K562 (cell line): ENCODE measurements around the gene JADE3. TPM values are rescaled to one million over a fixed set of nuclear protein-coding genes. Genes with fewer than 3 reads are reported as not detected.

Experiments
- ESRRB ChIP-seq: fragments of 250-450 bp; sonication (Bioruptor Pico); IDR thresholded peaks from 2 replicates; pipeline ENCODE4 v1.5.0; 2020; ENCODE audit warnings: mild to moderate bottlenecking, moderate library complexity, borderline replicate concordance
- RB1 ChIP-seq: fragments of 450-650 bp; IDR thresholded peaks from 2 replicates; pipeline ENCODE4 v1.6.1; 2017; ENCODE audit warnings: low read depth, mild to moderate bottlenecking
- REST ChIP-seq, 2 experiments: fragments of 450-650 bp; formaldehyde crosslinking in 1 of 2; IDR thresholded peaks; 2 replicates each; pipeline versions ENCODE4 v1.4.0 to v1.6.1; 2014 to 2020; ENCODE audit warnings: mild to moderate bottlenecking in 2 of 2, borderline replicate concordance in 1 of 2, low read depth in 1 of 2
- YY1 ChIP-seq, 3 experiments: IDR thresholded peaks; 2 replicates each; pipeline ENCODE4 v1.6.1; 2011; ENCODE audit warnings: low read length in 2 of 3, mild to moderate bottlenecking in 2 of 3, moderate library complexity in 2 of 3, borderline replicate concordance in 1 of 3, control low read depth in 1 of 3, low read depth in 1 of 3; ENCODE audit not compliant: insufficient read depth in 3 of 3, insufficient replicate concordance in 2 of 3, control insufficient read depth in 1 of 3, insufficient read length in 1 of 3; ENCODE audit errors: extremely low read depth in 1 of 3
- polyA plus RNA-seq, 8 experiments: library from polyadenylated mRNA; depleted of rRNA in 4 of 8; stranded (reverse) in 5 of 8; unstranded in 3 of 8; fragments of >200 nt; fragmentation: Nextera tagmentation in 2 of 8; fragmentation: Illumina TruSeq in 1 of 8; extraction: Ambion mirVana in 2 of 8; extraction: Trizol in 1 of 8; gene quantifications; 2 replicates each; pipeline versions ENCODE4 v1.2.1 to v1.2.3, GENCODE V29; 2011 to 2014; ENCODE audit warnings: inconsistent platforms in 1 of 8, missing spikeins in 1 of 8
- total RNA-seq, 7 experiments: library from RNA; depleted of rRNA in 6 of 7; stranded (reverse); fragments of >200 nt in 6 of 7; fragmentation: Illumina TruSeq in 2 of 7; extraction: Trizol in 2 of 7; gene quantifications; 2 replicates each; pipeline versions ENCODE4 v1.2.1 to v1.2.3, GENCODE V29; 2011 to 2021; ENCODE audit warnings: low replicate concordance in 1 of 7
- TF ChIP-seq, protein P1 (sequence below), 3 experiments: IDR thresholded peaks in 2 of 3; conservative IDR thresholded peaks in 1 of 3; 2 replicates each; pipeline ENCODE4 v1.5.1; 2011 to 2012; ENCODE audit warnings: low read length in 3 of 3, mild to moderate bottlenecking in 3 of 3, control low read depth in 2 of 3, improper control_type of control experiment in 1 of 3, inconsistent platforms in 1 of 3, low read depth in 1 of 3, mixed read lengths in 1 of 3, moderate library complexity in 1 of 3; ENCODE audit not compliant: insufficient read depth in 2 of 3
- TF ChIP-seq, protein P2 (sequence below): fragments of 250-450 bp; sonication (Bioruptor Pico); IDR thresholded peaks from 2 replicates; pipeline ENCODE4 v1.4.0; 2020; ENCODE audit warnings: borderline replicate concordance
- TF ChIP-seq, protein P3 (sequence below): fragments of 450-650 bp; IDR thresholded peaks from 2 replicates; pipeline ENCODE4 v1.6.1; 2017; ENCODE audit warnings: antibody characterized with exemption, mild to moderate bottlenecking

The JADE3 gene
- total and polyA plus RNA-seq, 9 of the 15 experiments (the other 6 are each of a cell fraction or from before 2014, with no cell fraction given): 2.6 to 10.0 (median 7.0) TPM

- TF ChIP-seq, protein P1, sequence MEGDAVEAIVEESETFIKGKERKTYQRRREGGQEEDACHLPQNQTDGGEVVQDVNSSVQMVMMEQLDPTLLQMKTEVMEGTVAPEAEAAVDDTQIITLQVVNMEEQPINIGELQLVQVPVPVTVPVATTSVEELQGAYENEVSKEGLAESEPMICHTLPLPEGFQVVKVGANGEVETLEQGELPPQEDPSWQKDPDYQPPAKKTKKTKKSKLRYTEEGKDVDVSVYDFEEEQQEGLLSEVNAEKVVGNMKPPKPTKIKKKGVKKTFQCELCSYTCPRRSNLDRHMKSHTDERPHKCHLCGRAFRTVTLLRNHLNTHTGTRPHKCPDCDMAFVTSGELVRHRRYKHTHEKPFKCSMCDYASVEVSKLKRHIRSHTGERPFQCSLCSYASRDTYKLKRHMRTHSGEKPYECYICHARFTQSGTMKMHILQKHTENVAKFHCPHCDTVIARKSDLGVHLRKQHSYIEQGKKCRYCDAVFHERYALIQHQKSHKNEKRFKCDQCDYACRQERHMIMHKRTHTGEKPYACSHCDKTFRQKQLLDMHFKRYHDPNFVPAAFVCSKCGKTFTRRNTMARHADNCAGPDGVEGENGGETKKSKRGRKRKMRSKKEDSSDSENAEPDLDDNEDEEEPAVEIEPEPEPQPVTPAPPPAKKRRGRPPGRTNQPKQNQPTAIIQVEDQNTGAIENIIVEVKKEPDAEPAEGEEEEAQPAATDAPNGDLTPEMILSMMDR (IDR thresholded peaks at IDR 0.05 in 2 of 3, conservative IDR thresholded peaks at IDR 0.05 in 1 of 3; ENCODE audit: insufficient read depth in 2 of 3, low read depth in 1 of 3, low read length in 3 of 3): peak; percentile 63 to 80 (median 74)
- TF ChIP-seq, protein P2, sequence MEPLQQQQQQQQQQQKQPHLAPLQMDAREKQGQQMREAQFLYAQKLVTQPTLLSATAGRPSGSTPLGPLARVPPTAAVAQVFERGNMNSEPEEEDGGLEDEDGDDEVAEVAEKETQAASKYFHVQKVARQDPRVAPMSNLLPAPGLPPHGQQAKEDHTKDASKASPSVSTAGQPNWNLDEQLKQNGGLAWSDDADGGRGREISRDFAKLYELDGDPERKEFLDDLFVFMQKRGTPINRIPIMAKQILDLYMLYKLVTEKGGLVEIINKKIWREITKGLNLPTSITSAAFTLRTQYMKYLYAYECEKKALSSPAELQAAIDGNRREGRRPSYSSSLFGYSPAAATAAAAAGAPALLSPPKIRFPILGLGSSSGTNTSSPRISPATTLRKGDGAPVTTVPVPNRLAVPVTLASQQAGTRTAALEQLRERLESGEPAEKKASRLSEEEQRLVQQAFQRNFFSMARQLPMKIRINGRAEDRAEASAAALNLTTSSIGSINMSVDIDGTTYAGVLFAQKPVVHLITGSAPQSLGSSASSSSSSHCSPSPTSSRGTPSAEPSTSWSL: no peak
- TF ChIP-seq RB1 (no peak), ESRRB (CRISPR knock-in tag) (no peak), REST (IDR thresholded peaks at IDR 0.05; ENCODE audit: borderline replicate concordance) (peak; percentile 51; the same call in 1 of the 2 replicates), REST (CRISPR knock-in tag; IDR thresholded peaks at IDR 0.05; ENCODE audit: low read depth) (no peak), YY1 (IDR thresholded peaks at IDR 0.05; ENCODE audit: borderline replicate concordance in 1 of 3, control insufficient read depth in 1 of 3, extremely low read depth in 1 of 3, insufficient read depth in 3 of 3, insufficient read length in 1 of 3, insufficient replicate concordance in 2 of 3, low read depth in 1 of 3, low read length in 2 of 3) (peak in 2 of 3 experiments; percentile 63 to 75)
- TF ChIP-seq, protein P3, sequence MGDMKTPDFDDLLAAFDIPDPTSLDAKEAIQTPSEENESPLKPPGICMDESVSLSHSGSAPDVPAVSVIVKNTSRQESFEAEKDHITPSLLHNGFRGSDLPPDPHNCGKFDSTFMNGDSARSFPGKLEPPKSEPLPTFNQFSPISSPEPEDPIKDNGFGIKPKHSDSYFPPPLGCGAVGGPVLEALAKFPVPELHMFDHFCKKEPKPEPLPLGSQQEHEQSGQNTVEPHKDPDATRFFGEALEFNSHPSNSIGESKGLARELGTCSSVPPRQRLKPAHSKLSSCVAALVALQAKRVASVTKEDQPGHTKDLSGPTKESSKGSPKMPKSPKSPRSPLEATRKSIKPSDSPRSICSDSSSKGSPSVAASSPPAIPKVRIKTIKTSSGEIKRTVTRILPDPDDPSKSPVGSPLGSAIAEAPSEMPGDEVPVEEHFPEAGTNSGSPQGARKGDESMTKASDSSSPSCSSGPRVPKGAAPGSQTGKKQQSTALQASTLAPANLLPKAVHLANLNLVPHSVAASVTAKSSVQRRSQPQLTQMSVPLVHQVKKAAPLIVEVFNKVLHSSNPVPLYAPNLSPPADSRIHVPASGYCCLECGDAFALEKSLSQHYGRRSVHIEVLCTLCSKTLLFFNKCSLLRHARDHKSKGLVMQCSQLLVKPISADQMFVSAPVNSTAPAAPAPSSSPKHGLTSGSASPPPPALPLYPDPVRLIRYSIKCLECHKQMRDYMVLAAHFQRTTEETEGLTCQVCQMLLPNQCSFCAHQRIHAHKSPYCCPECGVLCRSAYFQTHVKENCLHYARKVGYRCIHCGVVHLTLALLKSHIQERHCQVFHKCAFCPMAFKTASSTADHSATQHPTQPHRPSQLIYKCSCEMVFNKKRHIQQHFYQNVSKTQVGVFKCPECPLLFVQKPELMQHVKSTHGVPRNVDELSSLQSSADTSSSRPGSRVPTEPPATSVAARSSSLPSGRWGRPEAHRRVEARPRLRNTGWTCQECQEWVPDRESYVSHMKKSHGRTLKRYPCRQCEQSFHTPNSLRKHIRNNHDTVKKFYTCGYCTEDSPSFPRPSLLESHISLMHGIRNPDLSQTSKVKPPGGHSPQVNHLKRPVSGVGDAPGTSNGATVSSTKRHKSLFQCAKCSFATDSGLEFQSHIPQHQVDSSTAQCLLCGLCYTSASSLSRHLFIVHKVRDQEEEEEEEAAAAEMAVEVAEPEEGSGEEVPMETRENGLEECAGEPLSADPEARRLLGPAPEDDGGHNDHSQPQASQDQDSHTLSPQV: no peak
These were observed 66.4 kb downstream of the JADE3 start (continued) for GRCh38 chrX:46978341-46979291.
